DMS153 treated with DMSO at 0.1 percent for 48 hours (cell line): ENCODE results near the gene USP3.

Experiments
- DNase-seq: peaks from one replicate; lab custom pipeline; 2025; ENCODE audit not compliant: unreplicated experiment; lab: John Stamatoyannopoulos, UW

USP3 gene, protein sequence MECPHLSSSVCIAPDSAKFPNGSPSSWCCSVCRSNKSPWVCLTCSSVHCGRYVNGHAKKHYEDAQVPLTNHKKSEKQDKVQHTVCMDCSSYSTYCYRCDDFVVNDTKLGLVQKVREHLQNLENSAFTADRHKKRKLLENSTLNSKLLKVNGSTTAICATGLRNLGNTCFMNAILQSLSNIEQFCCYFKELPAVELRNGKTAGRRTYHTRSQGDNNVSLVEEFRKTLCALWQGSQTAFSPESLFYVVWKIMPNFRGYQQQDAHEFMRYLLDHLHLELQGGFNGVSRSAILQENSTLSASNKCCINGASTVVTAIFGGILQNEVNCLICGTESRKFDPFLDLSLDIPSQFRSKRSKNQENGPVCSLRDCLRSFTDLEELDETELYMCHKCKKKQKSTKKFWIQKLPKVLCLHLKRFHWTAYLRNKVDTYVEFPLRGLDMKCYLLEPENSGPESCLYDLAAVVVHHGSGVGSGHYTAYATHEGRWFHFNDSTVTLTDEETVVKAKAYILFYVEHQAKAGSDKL

GRCh38 chr15:63504247-63504978 is at the start of gene USP3:
Gene USP3, plus strand, starts transcription at chr15:63504593. Its CDS starts 147 bp downstream, at chr15:63504740.
- peak; percentile 71 for DNase-seq

DNA sequence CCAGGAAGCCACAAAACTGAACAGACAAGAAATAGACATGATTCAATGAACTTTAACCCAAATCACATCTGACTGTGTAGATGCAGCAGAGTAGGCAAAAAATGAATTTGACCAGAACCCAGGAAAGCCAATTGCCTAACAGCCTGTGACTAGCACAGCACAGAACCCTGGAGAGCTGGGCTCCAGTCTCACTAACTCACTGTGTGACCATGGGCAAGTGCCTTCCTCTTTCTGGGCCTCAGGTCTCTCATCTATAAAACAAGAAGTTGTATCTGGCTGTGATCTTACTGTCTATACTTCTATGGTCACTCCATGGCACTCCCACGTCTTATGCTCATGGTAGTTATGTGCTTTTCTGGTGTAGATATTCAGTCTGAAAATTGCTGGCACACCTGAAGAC is 48.1 kb upstream of the USP3 start:
- DNase-seq = no peak

- DNase-seq = no peak
Measured at GRCh38 chr15:63457379-63457778, 47.0 kb upstream of the USP3 start.

- no peak for DNase-seq
Measured at GRCh38 chr15:63458026-63458425, 46.4 kb upstream of the USP3 start.

DNA sequence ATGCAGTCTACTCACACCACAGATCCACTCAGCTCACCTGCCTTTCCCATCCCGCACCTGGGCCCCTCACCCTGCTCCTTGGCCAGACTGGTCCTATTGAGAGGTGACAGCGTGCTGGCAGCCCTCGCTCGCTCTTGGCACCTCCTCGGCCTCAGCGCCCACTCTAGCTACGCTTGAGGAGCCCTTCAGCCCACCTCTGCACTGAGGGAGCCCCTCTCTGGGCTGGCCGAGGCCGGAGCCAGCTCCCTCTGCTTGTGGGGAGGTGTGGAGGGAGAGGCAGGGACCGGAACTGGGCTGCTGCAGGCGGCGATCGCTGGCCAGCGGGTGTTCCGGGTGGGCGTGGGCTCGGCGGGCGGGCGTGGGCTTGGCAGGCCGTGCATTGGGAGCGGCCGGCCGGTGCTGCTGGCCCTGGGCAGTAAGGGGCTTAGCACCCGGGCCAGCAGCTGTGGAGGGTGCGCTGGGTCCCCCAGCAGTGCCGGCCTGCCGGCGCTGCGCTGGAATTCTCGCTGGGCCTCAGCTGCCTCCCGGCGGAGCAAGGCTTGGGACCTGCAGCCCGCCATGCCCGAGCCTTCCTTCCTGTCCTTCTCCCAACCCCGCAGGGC is 45.5 kb upstream of the USP3 start:
- DNase-seq = no peak

DNA sequence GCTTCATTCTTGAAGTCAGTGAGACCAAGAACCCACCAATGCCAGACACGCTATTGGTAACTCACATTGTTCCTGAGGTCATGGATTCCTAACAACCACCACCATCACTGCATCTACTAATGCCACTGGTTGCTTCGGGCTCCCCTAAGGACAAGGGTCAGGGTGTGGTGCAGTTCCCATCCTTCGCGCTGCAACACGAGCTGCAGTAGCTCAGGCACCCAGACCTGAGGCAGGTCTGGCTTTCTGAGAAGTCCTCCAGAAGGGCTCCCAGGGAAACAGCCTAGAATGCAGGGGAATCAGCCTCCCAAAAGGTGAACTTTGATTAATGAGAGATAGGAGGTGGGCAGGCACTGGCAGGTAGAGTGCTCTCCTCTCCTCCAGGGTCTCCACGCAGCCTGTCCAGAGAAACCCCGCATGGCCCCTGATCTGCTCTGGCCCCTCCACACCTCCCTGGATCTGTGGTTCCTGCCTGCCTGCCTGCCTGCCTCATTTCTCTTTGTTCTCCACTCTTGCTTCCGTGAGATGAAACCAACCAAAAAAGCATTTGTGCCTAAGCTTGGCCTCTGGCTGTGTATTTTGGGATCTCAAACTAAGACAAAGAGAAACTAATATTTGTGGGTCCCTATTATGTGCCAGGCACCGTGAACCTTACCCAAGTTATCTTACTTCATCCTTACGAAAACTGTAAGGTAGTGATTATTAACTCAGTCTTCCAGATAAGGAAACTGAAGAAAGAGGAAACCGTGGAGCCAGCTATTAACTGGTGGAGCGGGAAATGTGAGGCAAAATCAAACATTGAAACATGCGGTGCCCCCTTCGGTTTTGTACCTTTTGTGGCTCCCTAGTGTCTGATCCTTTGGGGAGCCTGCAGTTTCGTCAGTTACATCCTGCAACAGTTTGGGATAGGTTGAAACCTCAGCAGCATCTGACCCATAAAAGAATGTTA is 43.9 kb upstream of the USP3 start:
- no peak for DNase-seq

GRCh38 chr15:63461230-63461985 is 43.0 kb upstream of the USP3 start:
- DNase-seq = no peak

DNA sequence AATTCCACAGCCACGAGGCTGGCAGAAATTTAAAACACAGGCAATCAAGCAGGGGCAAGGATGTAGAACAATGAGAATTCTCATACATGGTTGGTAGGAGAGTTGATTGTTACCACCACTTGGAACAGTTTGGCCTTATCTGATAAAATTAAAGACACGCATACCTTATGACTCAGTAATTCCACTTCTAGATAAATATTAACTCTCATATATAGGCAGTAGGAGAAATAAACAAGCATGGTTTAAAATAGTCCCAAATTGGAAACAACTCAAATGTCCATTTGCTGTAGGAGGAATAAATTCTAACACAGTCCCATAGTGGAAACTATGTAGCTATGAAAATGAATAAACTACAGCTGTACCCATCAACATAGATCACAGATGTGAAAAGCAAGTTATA is 42.3 kb upstream of the USP3 start:
- DNase-seq = no peak

DNA sequence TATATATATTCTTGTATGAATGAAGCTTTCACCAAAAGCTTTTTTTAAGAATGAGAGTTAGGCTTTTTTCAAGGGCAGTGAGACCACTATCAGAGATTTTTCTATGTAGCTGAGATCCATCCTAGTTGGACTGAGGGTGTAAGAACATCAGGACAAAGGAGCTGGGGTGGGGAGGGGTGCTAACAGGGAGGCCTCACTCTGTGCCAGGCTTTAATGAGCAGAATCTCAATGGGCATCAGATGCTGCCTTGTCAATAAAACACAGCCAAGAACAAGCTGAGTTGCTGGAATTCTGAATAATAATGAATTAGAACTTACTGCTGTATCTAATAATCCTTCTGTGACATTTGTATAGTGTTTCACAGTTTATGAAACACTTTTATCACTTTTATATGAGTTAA is 41.4 kb upstream of the USP3 start:
- no peak for DNase-seq

DNA sequence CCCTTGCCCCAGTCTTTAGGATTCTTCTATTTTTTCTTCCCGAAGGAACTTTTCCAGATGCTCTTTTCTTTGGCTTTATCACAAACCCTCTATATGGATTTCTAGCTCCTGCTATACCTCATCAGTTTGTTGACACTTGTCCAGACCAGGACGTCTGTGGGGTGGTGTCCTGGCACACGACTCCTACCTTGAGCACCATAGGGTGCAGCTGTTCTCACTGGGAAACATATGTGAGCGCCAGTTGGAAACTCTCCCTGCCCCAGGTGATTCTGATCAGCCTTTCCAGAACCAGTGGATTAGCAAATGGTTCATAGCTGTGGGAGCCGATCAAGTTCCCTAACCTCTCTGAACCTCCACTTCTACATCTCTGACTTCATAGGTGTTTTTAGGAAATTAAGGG is 40.6 kb upstream of the USP3 start:
- DNase-seq = no peak

- DNase-seq = no peak
Measured at GRCh38 chr15:63465104-63465503, 39.3 kb upstream of the USP3 start.

DNA sequence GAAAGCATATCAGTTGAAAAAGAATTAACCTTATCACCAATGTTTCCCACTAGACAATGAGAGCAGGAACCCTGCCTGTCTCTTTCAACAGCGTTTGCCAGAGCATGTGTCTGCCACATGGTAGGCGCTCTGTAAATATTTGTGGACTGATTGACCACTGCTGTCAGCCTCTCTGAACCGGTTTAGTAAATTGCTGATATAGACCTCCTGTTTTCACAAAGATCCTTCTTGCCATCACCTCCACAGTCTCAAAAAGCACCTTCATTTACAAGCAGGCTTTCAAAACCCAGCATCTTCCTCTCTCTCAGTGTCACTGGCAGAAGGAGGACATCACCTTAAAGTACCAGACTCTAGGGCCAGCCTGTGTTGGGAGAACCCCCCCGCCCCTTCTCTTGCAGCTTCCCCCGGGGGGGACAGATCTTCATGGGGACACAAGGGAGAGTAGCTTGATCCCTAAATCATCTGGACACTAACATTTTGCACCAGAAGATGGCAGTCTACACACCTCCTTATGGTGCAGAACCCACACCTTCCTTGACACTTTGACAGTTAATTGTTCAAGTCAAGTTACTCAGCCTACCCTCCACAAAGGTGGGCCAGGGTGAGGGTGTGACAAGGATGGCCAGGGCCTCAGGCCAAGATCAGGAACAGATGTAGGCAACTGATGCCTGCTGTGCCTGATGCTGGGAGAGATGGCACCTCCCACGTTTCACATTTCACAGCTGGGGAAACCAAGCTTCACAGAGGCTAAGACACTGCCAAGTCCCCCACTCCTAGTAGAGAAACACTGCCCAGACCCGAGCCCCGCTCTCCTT is 37.8 kb upstream of the USP3 start:
- peak; percentile 39 for DNase-seq

GRCh38 chr15:63469190-63469589 is 35.2 kb upstream of the USP3 start:
- no peak for DNase-seq

DNA sequence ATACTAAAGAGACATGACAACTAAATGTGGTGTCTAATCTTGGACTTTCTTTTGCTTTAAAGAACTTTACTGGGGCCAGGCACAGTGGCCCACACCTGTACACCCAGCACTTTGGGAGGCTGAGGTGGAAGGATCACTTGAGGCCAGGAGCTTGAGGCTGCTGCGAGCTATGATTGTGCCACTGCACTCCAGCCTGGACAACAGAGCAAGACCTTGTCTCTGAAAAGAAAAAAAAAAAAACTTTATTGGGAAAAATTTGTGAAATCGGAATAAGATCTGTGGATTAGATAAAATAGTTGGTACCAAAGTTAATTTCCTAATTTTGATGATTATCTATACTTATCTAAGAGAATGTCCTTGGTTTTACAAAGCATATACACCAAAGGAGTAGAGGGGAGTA is 34.4 kb upstream of the USP3 start:
- DNase-seq = no peak

- DNase-seq = no peak
Measured at GRCh38 chr15:63473007-63473748, 31.2 kb upstream of the USP3 start.

DNA sequence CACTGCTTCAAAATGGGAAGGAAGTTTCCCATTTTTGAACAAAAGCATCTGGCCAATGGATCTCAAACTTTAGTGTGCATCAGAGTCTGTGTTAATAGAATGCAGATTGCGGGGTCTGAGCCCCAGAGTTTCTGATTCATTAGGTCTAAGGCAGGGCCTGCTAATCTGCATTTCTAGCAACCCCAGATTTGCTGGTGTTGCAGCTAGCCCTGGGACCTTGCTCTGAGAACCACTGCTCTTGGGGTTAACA is 30.7 kb upstream of the USP3 start:
- no peak for DNase-seq

GRCh38 chr15:63473999-63474809 is 30.2 kb upstream of the USP3 start:
- no peak for DNase-seq

DNA sequence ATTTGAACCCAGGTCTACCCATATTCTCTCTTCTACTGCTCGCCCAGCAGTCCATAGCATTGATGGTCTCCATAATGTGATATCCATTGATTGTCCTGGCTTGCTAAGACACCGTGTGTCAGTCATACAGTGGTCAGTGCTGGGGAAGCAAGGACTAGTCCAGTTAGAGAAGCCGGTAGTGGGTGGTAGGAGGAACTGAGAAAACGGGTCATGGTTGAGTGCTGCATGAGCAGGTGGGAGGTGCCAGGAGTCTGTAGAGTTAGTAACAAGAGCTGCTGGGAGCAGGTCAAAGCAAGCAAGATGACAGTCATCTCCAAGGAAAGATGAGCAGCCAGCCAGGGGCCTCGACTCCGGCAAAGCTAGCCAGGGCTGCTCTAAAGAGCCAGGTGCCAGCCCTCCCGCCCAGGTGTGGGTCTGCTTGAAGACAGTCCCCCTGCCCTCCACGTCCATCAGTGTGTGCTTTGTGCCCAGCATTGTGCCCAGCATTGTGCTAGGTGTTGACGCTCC is 29.5 kb upstream of the USP3 start:
- DNase-seq = no peak
